ENCODE data around the gene LSM2. TPM values are rescaled to one million over a fixed set of nuclear protein-coding genes. Genes with fewer than 3 reads are reported as not detected.

Gene LSM2
- total and polyA plus RNA-seq, 2 donors from 2014 or later, result 41.6 to 70.6 TPM

DNA sequence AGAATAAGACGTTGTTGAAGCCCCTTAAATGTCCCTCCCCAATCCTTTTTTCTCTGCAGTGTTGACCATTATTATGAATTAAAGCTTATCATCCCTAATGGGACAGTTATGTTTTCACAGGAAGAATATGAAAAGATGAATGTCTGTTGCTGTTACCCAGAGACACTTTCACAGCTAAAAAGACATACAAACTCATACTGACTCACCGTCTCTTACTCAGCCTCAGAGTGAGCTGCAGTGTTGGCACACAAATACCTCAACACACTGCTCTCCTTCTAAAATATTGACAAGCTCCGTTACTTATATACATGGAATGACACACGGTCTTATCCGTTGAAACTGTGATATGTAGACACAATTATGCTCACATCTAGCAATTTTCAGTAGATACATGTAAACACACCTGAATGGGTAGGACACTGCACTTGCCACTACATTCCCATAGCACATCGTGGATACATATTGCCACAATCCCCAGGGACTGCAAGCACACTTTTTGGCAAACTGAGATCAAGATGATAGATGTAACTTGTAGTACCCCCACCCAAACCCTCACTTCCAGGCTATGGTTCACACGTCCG is 53.9 kb downstream of the LSM2 start:
- Histone ChIP-seq H3K9me3 (ENCODE audit: control insufficient read depth in 2 of 3, insufficient read depth in 1 of 3, low read length in 3 of 3) (no peaks in the 10 kb centered on the region), H3K27me3 (ENCODE audit: control insufficient read depth, insufficient read depth, low read length) (no peaks in the 10 kb centered on the region), H3K27ac (ENCODE audit: low read depth in 2 of 2, low read length in 2 of 2) (no peak overlapping the region), H3K9ac (ENCODE audit: low read length in 3 of 3) (no peak overlapping the region), H3K4me1 (ENCODE audit: control insufficient read depth in 2 of 3, insufficient read depth in 2 of 3, low read depth in 1 of 3, low read length in 3 of 3) (no peaks in the 10 kb centered on the region), H3K36me3 (ENCODE audit: control insufficient read depth in 2 of 3, insufficient read depth in 3 of 3, low read length in 3 of 3) (no peaks in the 10 kb centered on the region), H3K4me3 (ENCODE audit: low read length in 3 of 3) (no peak overlapping the region)
- intact Hi-C loops (cut with DNase I), result no loop called here
- DNase-seq (no peak), FAIRE-seq (no peak)
- TF ChIP-seq, protein P1, sequence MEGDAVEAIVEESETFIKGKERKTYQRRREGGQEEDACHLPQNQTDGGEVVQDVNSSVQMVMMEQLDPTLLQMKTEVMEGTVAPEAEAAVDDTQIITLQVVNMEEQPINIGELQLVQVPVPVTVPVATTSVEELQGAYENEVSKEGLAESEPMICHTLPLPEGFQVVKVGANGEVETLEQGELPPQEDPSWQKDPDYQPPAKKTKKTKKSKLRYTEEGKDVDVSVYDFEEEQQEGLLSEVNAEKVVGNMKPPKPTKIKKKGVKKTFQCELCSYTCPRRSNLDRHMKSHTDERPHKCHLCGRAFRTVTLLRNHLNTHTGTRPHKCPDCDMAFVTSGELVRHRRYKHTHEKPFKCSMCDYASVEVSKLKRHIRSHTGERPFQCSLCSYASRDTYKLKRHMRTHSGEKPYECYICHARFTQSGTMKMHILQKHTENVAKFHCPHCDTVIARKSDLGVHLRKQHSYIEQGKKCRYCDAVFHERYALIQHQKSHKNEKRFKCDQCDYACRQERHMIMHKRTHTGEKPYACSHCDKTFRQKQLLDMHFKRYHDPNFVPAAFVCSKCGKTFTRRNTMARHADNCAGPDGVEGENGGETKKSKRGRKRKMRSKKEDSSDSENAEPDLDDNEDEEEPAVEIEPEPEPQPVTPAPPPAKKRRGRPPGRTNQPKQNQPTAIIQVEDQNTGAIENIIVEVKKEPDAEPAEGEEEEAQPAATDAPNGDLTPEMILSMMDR (IDR thresholded peaks at IDR 0.05; ENCODE audit: borderline replicate concordance, extremely low read depth, insufficient read depth), result no peak

DNA sequence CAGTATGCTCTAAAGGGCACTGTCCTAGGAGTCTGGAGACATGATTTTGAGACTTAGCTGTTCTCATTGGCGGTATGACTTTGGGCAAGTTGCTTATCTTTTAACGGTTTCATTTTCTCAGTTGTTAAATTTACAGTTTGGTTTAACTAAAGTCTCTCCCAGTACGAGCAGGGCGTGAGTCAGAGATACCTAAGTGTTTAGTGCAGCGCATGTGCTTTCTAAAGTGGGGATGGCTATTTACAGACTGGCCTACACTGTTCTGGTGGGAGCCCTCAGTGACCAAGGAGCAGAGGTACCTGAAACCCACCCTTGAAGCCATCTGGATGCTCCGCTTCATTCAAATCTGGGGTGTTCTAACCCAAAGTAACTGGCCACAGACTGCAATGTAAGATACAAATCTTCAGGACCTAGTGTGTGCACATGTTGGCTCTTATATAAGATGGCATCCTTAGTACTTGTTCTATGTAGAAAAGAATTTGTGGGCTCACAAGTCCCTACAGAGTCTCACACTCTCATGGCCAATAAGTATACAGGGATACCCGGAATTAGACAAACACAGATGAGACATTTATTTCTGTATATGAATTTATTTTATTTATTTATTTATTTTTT is 56.2 kb downstream of the LSM2 start:
- no peak for FAIRE-seq
- Histone ChIP-seq H3K27ac (ENCODE audit: low read depth in 2 of 2, low read length in 2 of 2) (no peak overlapping the region), H3K9ac (ENCODE audit: low read length in 3 of 3) (no peak overlapping the region), H3K9me3 (ENCODE audit: control insufficient read depth in 2 of 3, insufficient read depth in 1 of 3, low read length in 3 of 3) (no peaks in the 10 kb centered on the region), H3K4me1 (ENCODE audit: control insufficient read depth in 2 of 3, insufficient read depth in 2 of 3, low read depth in 1 of 3, low read length in 3 of 3) (no peaks in the 10 kb centered on the region), H3K36me3 (ENCODE audit: control insufficient read depth in 2 of 3, insufficient read depth in 3 of 3, low read length in 3 of 3) (peaks cover 0 to 3% (median 3%) of the 10 kb centered on the region in 3 donors), H3K4me3 (ENCODE audit: low read length in 3 of 3) (no peak overlapping the region), H3K27me3 (ENCODE audit: control insufficient read depth, insufficient read depth, low read length) (no peaks in the 10 kb centered on the region)
- peak in 1 of 5 donors; percentile 2 for DNase-seq
- TF ChIP-seq, protein P1 (IDR thresholded peaks at IDR 0.05; ENCODE audit: borderline replicate concordance, extremely low read depth, insufficient read depth), result no peak
- intact Hi-C loops (cut with DNase I), result no loop called here

DNA sequence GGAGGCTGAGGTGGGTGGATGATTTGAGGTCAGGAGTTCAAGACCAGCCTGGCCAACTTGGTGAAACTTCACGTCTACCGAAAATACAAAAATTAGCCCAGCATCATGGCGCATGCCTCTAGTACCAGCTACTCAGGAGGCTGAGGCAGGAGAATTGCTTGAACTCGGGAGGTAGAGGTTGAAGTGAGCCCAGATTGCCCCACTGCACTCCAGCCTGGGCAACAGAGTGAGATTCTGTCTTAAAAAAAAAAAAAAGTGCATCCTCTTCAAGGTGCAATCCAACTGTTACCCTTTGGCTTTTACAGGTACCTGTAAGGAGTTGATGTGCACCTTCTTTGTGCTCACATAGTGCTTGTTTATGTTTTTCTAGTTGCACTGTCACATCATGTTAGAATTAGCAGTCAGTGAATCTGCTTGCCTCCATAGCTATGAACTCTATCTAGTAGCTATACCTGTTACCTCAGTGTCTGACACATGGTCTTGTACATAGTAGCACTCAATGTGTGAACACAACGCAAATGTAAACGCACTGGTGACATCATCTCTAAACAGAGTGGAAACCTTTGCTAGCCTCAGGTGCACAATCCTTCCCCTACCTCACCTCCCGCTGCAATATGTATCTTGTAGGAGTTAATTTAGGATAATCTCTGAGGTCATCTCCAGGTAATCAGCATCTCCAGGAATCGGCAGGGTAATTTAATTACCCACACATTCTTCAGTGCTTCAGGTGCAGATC is 57.3 kb downstream of the LSM2 start:
- Histone ChIP-seq H3K9ac (ENCODE audit: low read length in 3 of 3) (no peak overlapping the region), H3K27me3 (ENCODE audit: control insufficient read depth, insufficient read depth, low read length) (no peaks in the 10 kb centered on the region), H3K36me3 (ENCODE audit: control insufficient read depth in 2 of 3, insufficient read depth in 3 of 3, low read length in 3 of 3) (peaks cover 0 to 3% (median 3%) of the 10 kb centered on the region in 3 donors), H3K4me3 (ENCODE audit: low read length in 3 of 3) (no peak overlapping the region), H3K4me1 (ENCODE audit: control insufficient read depth in 2 of 3, insufficient read depth in 2 of 3, low read depth in 1 of 3, low read length in 3 of 3) (no peaks in the 10 kb centered on the region), H3K9me3 (ENCODE audit: control insufficient read depth in 2 of 3, insufficient read depth in 1 of 3, low read length in 3 of 3) (no peaks in the 10 kb centered on the region), H3K27ac (ENCODE audit: low read depth in 2 of 2, low read length in 2 of 2) (no peak overlapping the region)
- FAIRE-seq (no peak), DNase-seq (no peak)
- intact Hi-C loops (cut with DNase I), result no loop called here
- TF ChIP-seq, protein P1 (IDR thresholded peaks at IDR 0.05; ENCODE audit: borderline replicate concordance, extremely low read depth, insufficient read depth), result no peak

Other genes starting within 250 kb of the LSM2 start
Only the 30 nearest of the 40 such genes appear.
- 232 TPM for gene BAG6, start 154.3 kb downstream of the LSM2 start, total RNA-seq
- gene BAG6, start 154.3 kb downstream of the LSM2 start, polyA plus RNA-seq (ENCODE audit: insufficient read depth, low read depth, low replicate concordance), result 215 TPM
- gene APOM, start 151.1 kb downstream of the LSM2 start, total RNA-seq, result 4.6 TPM
- gene APOM, start 151.1 kb downstream of the LSM2 start, polyA plus RNA-seq (ENCODE audit: insufficient read depth, low read depth, low replicate concordance), result 154 TPM
- 26.5 TPM for gene C6orf47, start 146.2 kb downstream of the LSM2 start, total RNA-seq
- gene C6orf47, start 146.2 kb downstream of the LSM2 start, polyA plus RNA-seq (ENCODE audit: insufficient read depth, low read depth, low replicate concordance), result 25.5 TPM
- 17.7 TPM for gene GPANK1, start 142.0 kb downstream of the LSM2 start, total RNA-seq
- gene GPANK1, start 142.0 kb downstream of the LSM2 start, polyA plus RNA-seq (ENCODE audit: insufficient read depth, low read depth, low replicate concordance), result 28.6 TPM
- 130 TPM for gene CSNK2B, start 140.9 kb downstream of the LSM2 start, total RNA-seq
- gene CSNK2B, start 140.9 kb downstream of the LSM2 start, polyA plus RNA-seq (ENCODE audit: insufficient read depth, low read depth, low replicate concordance), result 270 TPM
- 15.1 TPM for gene LY6G5B, start 137.0 kb downstream of the LSM2 start, total RNA-seq
- gene LY6G5B, start 137.0 kb downstream of the LSM2 start, polyA plus RNA-seq (ENCODE audit: insufficient read depth, low read depth, low replicate concordance), result 2.5 TPM
- 2.5 TPM for gene LY6G5C, start 125.9 kb downstream of the LSM2 start, total RNA-seq
- 4.6 TPM for gene LY6G5C, start 125.9 kb downstream of the LSM2 start, polyA plus RNA-seq (ENCODE audit: insufficient read depth, low read depth, low replicate concordance)
- gene ABHD16A, start 103.6 kb downstream of the LSM2 start, total RNA-seq, result 48.7 TPM
- gene ABHD16A, start 103.6 kb downstream of the LSM2 start, polyA plus RNA-seq (ENCODE audit: insufficient read depth, low read depth, low replicate concordance), result 50.2 TPM
- gene LY6G6F, start 100.1 kb downstream of the LSM2 start, total RNA-seq, result not detected
- gene LY6G6F, start 100.1 kb downstream of the LSM2 start, polyA plus RNA-seq (ENCODE audit: insufficient read depth, low read depth, low replicate concordance), result not detected
- gene LY6G6D, start 91.6 kb downstream of the LSM2 start, total RNA-seq, result not detected
- gene LY6G6D, start 91.6 kb downstream of the LSM2 start, polyA plus RNA-seq (ENCODE audit: insufficient read depth, low read depth, low replicate concordance), result not detected
- gene LY6G6C, start 85.2 kb downstream of the LSM2 start, total RNA-seq, result not detected
- not detected for gene LY6G6C, start 85.2 kb downstream of the LSM2 start, polyA plus RNA-seq (ENCODE audit: insufficient read depth, low read depth, low replicate concordance)
- 0.60 TPM for gene MPIG6B, start 83.6 kb downstream of the LSM2 start, total RNA-seq
- not detected for gene MPIG6B, start 83.6 kb downstream of the LSM2 start, polyA plus RNA-seq (ENCODE audit: insufficient read depth, low read depth, low replicate concordance)
- gene DDAH2, start 77.7 kb downstream of the LSM2 start, total RNA-seq, result 98.9 TPM
- 147 TPM for gene DDAH2, start 77.7 kb downstream of the LSM2 start, polyA plus RNA-seq (ENCODE audit: insufficient read depth, low read depth, low replicate concordance)
- gene CLIC1, start 70.4 kb downstream of the LSM2 start, total RNA-seq, result 456 TPM
- gene CLIC1, start 70.4 kb downstream of the LSM2 start, polyA plus RNA-seq (ENCODE audit: insufficient read depth, low read depth, low replicate concordance), result 489 TPM
- 23.7 TPM for gene MSH5, start 67.0 kb downstream of the LSM2 start, total RNA-seq
- 14.4 TPM for gene MSH5, start 67.0 kb downstream of the LSM2 start, polyA plus RNA-seq (ENCODE audit: insufficient read depth, low read depth, low replicate concordance)
- gene SAPCD1, start 44.3 kb downstream of the LSM2 start, total RNA-seq, result 6.5 TPM
- gene SAPCD1, start 44.3 kb downstream of the LSM2 start, polyA plus RNA-seq (ENCODE audit: insufficient read depth, low read depth, low replicate concordance), result 6.8 TPM
- gene VWA7, start 29.6 kb downstream of the LSM2 start, total RNA-seq, result 32.5 TPM
- gene VWA7, start 29.6 kb downstream of the LSM2 start, polyA plus RNA-seq (ENCODE audit: insufficient read depth, low read depth, low replicate concordance), result 10.2 TPM
- gene VARS1, start 11.2 kb downstream of the LSM2 start, total RNA-seq, result 79.0 TPM
- gene VARS1, start 11.2 kb downstream of the LSM2 start, polyA plus RNA-seq (ENCODE audit: insufficient read depth, low read depth, low replicate concordance), result 30.3 TPM
- 1.7 TPM for gene HSPA1L, start 8.3 kb upstream of the LSM2 start, total RNA-seq
- gene HSPA1L, start 8.3 kb upstream of the LSM2 start, polyA plus RNA-seq (ENCODE audit: insufficient read depth, low read depth, low replicate concordance), result 2.3 TPM
- 133 TPM for gene HSPA1A, start 8.6 kb upstream of the LSM2 start, total RNA-seq
- gene HSPA1A, start 8.6 kb upstream of the LSM2 start, polyA plus RNA-seq (ENCODE audit: insufficient read depth, low read depth, low replicate concordance), result 209 TPM
- 142 TPM for gene HSPA1B, start 20.8 kb upstream of the LSM2 start, total RNA-seq
- gene HSPA1B, start 20.8 kb upstream of the LSM2 start, polyA plus RNA-seq (ENCODE audit: insufficient read depth, low read depth, low replicate concordance), result 175 TPM
- gene NEU1, start 55.9 kb upstream of the LSM2 start, total RNA-seq, result 66.9 TPM
- gene NEU1, start 55.9 kb upstream of the LSM2 start, polyA plus RNA-seq (ENCODE audit: insufficient read depth, low read depth, low replicate concordance), result 131 TPM
- gene SLC44A4, start 72.0 kb upstream of the LSM2 start, total RNA-seq, result 137 TPM
- 37.4 TPM for gene SLC44A4, start 72.0 kb upstream of the LSM2 start, polyA plus RNA-seq (ENCODE audit: insufficient read depth, low read depth, low replicate concordance)
- 40.5 TPM for gene EHMT2, start 90.7 kb upstream of the LSM2 start, total RNA-seq
- 35.3 TPM for gene EHMT2, start 90.7 kb upstream of the LSM2 start, polyA plus RNA-seq (ENCODE audit: insufficient read depth, low read depth, low replicate concordance)
- gene ZBTB12, start 95.1 kb upstream of the LSM2 start, total RNA-seq, result 3.4 TPM
- 2.5 TPM for gene ZBTB12, start 95.1 kb upstream of the LSM2 start, polyA plus RNA-seq (ENCODE audit: insufficient read depth, low read depth, low replicate concordance)
- 38.7 TPM for gene C2, start 120.8 kb upstream of the LSM2 start, total RNA-seq
- gene C2, start 120.8 kb upstream of the LSM2 start, polyA plus RNA-seq (ENCODE audit: insufficient read depth, low read depth, low replicate concordance), result 84.0 TPM
- gene CFB, start 139.1 kb upstream of the LSM2 start, total RNA-seq, result 200 TPM
- gene CFB, start 139.1 kb upstream of the LSM2 start, polyA plus RNA-seq (ENCODE audit: insufficient read depth, low read depth, low replicate concordance), result 154 TPM
- gene NELFE, start 152.0 kb upstream of the LSM2 start, total RNA-seq, result 62.0 TPM
- gene NELFE, start 152.0 kb upstream of the LSM2 start, polyA plus RNA-seq (ENCODE audit: insufficient read depth, low read depth, low replicate concordance), result 83.0 TPM
- 67.8 TPM for gene SKIC2, start 152.2 kb upstream of the LSM2 start, total RNA-seq
- 55.0 TPM for gene SKIC2, start 152.2 kb upstream of the LSM2 start, polyA plus RNA-seq (ENCODE audit: insufficient read depth, low read depth, low replicate concordance)
- gene DXO, start 165.2 kb upstream of the LSM2 start, total RNA-seq, result 21.3 TPM
- 26.0 TPM for gene DXO, start 165.2 kb upstream of the LSM2 start, polyA plus RNA-seq (ENCODE audit: insufficient read depth, low read depth, low replicate concordance)

Measured in kidney (tissue), 14 donors.